Measurements from ENCODE around the gene PNMA8B.

Gene PNMA8B

DNA sequence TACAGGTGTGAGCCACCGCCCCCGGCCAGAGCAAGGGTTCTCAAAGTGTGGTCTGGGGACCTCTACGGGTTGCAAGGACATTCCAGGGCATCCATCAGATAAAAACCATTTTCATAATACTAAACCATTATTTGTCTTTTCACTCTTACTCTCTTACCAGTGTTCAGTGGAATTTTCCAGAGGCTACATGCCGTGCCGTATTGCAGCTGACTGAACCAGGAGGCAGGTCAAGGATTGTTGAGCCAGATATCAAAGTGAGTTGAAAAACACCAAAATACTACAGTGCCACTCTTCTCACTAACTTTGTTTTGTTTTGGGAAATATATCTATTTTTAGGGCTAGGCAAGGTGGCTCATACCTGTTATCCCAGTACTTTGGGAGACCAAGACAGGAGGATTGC is 7.2 kb upstream of the PNMA8B start:
- TF ChIP-seq EGR1 (IDR thresholded peaks at IDR 0.05): no peak
- TF ChIP-seq, protein P1, sequence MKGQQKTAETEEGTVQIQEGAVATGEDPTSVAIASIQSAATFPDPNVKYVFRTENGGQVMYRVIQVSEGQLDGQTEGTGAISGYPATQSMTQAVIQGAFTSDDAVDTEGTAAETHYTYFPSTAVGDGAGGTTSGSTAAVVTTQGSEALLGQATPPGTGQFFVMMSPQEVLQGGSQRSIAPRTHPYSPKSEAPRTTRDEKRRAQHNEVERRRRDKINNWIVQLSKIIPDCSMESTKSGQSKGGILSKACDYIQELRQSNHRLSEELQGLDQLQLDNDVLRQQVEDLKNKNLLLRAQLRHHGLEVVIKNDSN (IDR thresholded peaks at IDR 0.05): no peak
- TF ChIP-seq CEBPB (IDR thresholded peaks at IDR 0.05): no peak
- TF ChIP-seq TEAD4 (IDR thresholded peaks at IDR 0.05): no peak
- TF ChIP-seq TAF1 (IDR thresholded peaks at IDR 0.05; ENCODE audit: low read depth): no peak
- no peak for TF ChIP-seq YY1 (IDR thresholded peaks at IDR 0.05; ENCODE audit: low read depth)

DNA sequence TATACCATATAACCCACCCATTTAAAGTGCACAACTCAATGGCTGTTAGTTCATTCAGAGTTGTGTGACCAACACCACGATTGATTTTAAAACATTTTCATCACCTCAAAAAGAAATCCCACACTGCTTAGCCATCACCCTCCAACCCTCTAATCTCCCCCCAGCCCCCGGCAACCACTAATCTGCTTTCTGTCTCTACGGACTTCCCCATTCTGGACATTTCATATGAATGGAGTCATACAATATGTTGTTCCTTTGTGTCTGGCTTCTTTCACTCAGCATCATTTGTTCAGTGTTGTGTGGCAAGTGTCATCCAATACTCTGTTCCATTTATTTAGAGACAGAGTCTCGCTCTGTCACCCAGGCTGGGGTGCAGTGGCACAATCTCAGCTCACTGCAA is 4.0 kb upstream of the PNMA8B start:
- TF ChIP-seq FOXM1 (IDR thresholded peaks at IDR 0.05; ENCODE audit: borderline replicate concordance, low read depth) (no peak), ZBTB7A (IDR thresholded peaks at IDR 0.05; ENCODE audit: low read depth) (no peak), YY1 (IDR thresholded peaks at IDR 0.05; ENCODE audit: low read depth) (no peak), EGR1 (IDR thresholded peaks at IDR 0.05) (no peak), TEAD4 (IDR thresholded peaks at IDR 0.05) (no peak), EP300 (IDR thresholded peaks at IDR 0.05; ENCODE audit: borderline replicate concordance) (no peak), CEBPB (IDR thresholded peaks at IDR 0.05) (no peak), RAD21 (IDR thresholded peaks at IDR 0.05; ENCODE audit: low read depth) (no peak), CREB1 (IDR thresholded peaks at IDR 0.05; ENCODE audit: low read depth) (no peak), NFIC (IDR thresholded peaks at IDR 0.05) (no peak), TAF1 (IDR thresholded peaks at IDR 0.05; ENCODE audit: low read depth) (no peak), TCF12 (IDR thresholded peaks at IDR 0.05; ENCODE audit: low read depth) (no peak)
- TF ChIP-seq, protein P2, sequence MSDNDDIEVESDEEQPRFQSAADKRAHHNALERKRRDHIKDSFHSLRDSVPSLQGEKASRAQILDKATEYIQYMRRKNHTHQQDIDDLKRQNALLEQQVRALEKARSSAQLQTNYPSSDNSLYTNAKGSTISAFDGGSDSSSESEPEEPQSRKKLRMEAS (IDR thresholded peaks at IDR 0.05): no peak
- TF ChIP-seq, protein P3, sequence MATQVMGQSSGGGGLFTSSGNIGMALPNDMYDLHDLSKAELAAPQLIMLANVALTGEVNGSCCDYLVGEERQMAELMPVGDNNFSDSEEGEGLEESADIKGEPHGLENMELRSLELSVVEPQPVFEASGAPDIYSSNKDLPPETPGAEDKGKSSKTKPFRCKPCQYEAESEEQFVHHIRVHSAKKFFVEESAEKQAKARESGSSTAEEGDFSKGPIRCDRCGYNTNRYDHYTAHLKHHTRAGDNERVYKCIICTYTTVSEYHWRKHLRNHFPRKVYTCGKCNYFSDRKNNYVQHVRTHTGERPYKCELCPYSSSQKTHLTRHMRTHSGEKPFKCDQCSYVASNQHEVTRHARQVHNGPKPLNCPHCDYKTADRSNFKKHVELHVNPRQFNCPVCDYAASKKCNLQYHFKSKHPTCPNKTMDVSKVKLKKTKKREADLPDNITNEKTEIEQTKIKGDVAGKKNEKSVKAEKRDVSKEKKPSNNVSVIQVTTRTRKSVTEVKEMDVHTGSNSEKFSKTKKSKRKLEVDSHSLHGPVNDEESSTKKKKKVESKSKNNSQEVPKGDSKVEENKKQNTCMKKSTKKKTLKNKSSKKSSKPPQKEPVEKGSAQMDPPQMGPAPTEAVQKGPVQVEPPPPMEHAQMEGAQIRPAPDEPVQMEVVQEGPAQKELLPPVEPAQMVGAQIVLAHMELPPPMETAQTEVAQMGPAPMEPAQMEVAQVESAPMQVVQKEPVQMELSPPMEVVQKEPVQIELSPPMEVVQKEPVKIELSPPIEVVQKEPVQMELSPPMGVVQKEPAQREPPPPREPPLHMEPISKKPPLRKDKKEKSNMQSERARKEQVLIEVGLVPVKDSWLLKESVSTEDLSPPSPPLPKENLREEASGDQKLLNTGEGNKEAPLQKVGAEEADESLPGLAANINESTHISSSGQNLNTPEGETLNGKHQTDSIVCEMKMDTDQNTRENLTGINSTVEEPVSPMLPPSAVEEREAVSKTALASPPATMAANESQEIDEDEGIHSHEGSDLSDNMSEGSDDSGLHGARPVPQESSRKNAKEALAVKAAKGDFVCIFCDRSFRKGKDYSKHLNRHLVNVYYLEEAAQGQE (IDR thresholded peaks at IDR 0.05; ENCODE audit: low read depth): no peak
- TF ChIP-seq, protein P1 (IDR thresholded peaks at IDR 0.05): no peak

DNA sequence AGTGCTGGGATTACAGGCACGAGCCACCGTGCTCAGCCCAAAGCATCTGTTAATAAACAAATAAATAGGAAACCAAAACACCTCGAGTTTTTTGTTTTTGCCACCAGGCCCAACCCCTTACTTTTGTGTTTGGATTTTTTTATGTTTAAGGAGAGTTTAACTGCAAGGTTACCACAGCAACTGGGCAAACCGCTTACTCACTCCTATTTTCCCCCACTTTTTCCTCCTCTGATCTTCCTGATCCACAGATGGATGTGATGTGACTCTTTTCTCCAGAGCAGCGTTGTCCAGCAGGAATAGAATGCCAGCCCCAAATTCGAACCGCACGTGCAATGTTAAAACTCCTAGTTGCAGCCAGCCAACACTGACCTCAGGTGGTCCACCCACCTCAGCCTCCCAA is 2.1 kb upstream of the PNMA8B start:
- TF ChIP-seq YY1 (IDR thresholded peaks at IDR 0.05; ENCODE audit: low read depth) (no peak), ZBTB7A (IDR thresholded peaks at IDR 0.05; ENCODE audit: low read depth) (no peak), NFIC (IDR thresholded peaks at IDR 0.05) (no peak), TCF12 (IDR thresholded peaks at IDR 0.05; ENCODE audit: low read depth) (no peak), CREB1 (IDR thresholded peaks at IDR 0.05; ENCODE audit: low read depth) (no peak), RAD21 (IDR thresholded peaks at IDR 0.05; ENCODE audit: low read depth) (no peak)

DNA sequence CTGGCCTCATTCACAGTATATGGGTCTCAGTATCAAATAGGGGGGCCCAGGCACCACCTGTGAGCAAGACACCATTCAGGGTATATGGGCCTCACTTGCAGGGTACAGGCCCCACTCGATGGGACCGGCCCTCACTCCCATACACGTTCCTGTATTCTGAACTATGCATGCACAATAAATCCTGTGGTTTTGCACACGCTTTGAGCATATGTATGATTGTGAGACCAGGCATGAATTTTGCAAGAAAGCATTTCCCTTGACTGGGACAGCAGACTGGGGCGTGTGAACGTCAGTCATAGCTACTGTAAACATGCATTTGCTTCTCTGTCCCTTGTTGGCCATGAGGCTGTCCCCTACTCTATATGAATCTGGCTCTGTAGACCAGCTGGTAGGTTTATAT is 637 bp upstream of the PNMA8B start:
- TF ChIP-seq, protein P3 (IDR thresholded peaks at IDR 0.05; ENCODE audit: low read depth): no peak
- TF ChIP-seq TAF1 (IDR thresholded peaks at IDR 0.05; ENCODE audit: low read depth) (no peak), CREB1 (IDR thresholded peaks at IDR 0.05; ENCODE audit: low read depth) (no peak), TCF12 (IDR thresholded peaks at IDR 0.05; ENCODE audit: low read depth) (no peak), TEAD4 (IDR thresholded peaks at IDR 0.05) (no peak), EP300 (IDR thresholded peaks at IDR 0.05; ENCODE audit: borderline replicate concordance) (no peak)
- TF ChIP-seq, protein P2 (IDR thresholded peaks at IDR 0.05): no peak

DNA sequence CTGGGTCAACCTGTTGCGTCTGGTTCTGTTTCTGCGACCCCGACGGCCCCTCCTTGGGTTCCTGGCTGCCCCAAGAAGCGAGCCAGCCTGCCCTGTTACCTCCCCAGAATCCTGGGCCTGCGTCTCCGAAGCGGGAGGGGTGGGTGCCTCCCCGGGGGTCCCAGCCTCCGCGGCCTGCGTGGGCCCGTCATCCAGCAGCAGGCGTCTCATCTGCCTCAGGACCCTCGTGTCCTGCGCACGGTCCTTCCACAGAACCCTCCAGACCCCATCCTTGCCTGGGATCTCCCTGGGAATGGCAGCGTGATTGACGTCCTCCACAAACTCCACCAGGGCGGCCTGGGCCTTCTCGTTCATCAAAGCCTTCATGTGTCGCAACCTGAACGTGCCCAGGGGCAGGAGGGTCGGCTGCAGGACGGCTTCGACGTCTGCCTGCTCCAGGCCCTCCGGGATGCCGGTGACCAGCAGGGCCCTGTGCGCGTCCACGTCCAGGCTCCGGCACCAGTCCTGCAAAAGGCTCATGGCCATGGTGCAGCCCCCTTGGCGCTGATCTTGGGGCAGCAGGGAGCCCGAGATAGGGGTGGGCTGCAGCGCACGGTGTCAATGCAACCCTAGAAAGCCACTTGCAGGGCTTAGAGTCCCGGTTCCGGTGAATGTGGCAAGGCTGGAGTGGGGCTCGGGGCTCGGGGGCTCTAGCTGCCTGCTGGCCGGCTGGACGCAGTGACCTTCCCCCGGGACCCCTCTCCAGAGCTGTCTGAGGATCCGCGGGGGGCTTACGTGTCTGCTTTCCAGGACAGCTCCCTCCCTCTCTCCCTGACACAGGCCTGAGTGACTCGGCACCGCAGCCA is 504 bp downstream of the PNMA8B start:
- no peak for TF ChIP-seq CEBPB (IDR thresholded peaks at IDR 0.05)
- no peak for TF ChIP-seq EP300 (IDR thresholded peaks at IDR 0.05; ENCODE audit: borderline replicate concordance)
- no peak for TF ChIP-seq FOXM1 (IDR thresholded peaks at IDR 0.05; ENCODE audit: borderline replicate concordance, low read depth)
- no peak for TF ChIP-seq EGR1 (IDR thresholded peaks at IDR 0.05)
- no peak for TF ChIP-seq TEAD4 (IDR thresholded peaks at IDR 0.05)
- TF ChIP-seq CREB1 (IDR thresholded peaks at IDR 0.05; ENCODE audit: low read depth): no peak

All from Ishikawa (cell line).